ENCODE measurements around the gene CORO7.

CORO7 gene

DNA sequence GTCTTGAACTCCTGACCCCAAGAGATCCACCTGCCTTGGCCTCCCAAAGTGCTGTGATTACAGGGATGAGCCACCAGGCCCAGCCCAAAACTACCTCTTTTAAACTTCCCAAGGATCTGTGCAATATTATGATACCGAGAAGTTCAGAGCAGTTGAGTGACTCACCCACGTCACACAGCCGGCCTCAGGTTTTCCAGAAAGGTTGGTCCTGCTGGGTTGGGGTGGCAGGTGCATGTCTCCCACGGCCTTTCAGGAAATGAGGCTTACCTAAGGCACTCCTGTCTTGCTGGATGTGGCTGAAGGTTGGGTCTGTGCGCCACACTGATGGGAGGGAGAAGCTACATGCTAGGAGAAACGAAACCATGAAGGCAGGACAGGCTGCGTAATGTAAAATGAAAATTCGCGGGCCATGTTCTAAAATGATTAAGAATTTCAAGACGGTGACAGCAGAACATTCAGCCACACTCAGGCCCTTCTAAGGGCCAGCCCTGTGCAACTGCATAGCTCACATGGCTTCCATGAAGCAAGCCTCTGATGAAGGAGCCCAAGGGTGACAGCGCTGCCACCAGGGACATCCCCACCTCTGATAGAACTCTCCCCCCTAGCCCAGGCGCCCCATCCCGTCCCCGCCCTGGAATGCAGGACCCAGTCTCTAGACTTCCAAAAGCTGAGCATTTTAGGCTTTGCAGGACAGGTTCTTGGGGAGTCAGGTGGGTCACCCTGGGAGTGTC lies 107.1 kb downstream of the CORO7 start:
- TF ChIP-seq, protein P1, sequence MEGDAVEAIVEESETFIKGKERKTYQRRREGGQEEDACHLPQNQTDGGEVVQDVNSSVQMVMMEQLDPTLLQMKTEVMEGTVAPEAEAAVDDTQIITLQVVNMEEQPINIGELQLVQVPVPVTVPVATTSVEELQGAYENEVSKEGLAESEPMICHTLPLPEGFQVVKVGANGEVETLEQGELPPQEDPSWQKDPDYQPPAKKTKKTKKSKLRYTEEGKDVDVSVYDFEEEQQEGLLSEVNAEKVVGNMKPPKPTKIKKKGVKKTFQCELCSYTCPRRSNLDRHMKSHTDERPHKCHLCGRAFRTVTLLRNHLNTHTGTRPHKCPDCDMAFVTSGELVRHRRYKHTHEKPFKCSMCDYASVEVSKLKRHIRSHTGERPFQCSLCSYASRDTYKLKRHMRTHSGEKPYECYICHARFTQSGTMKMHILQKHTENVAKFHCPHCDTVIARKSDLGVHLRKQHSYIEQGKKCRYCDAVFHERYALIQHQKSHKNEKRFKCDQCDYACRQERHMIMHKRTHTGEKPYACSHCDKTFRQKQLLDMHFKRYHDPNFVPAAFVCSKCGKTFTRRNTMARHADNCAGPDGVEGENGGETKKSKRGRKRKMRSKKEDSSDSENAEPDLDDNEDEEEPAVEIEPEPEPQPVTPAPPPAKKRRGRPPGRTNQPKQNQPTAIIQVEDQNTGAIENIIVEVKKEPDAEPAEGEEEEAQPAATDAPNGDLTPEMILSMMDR (IDR thresholded peaks at IDR 0.05; ENCODE audit: extremely low read depth, missing control alignments), result no peak
- no peak for DNase-seq (ENCODE audit: low spot score)

- peak; percentile 100 for DNase-seq (ENCODE audit: low spot score)
- TF ChIP-seq, protein P1 (IDR thresholded peaks at IDR 0.05; ENCODE audit: extremely low read depth, missing control alignments), result no peak
Measured at GRCh38 chr16:4307215-4308037, 109.0 kb downstream of the CORO7 start.

- peak; percentile 57 for DNase-seq (ENCODE audit: low spot score)
- TF ChIP-seq, protein P1 (IDR thresholded peaks at IDR 0.05; ENCODE audit: extremely low read depth, missing control alignments), result no peak
Measured at GRCh38 chr16:4306470-4307214, 109.8 kb downstream of the CORO7 start.

All from GM20000 (cell line).